Germinal center (tissue), 1 donor: ENCODE measurements around the gene HSBP1.
A peak's percentile ranks its signal among the peaks of the same experiment; 100 is the strongest.

Experiments used
- DNase-seq: peaks from one replicate; pipeline ENCODE4 v3.0.0; 2012; ENCODE audit warnings: mixed read lengths, low spot score

The HSBP1 gene

GRCh38 chr16:83803811-83804210 lies 4.0 kb upstream of the HSBP1 start:
- no peak for DNase-seq

GRCh38 chr16:83804366-83804765 lies 3.4 kb upstream of the HSBP1 start:
- DNase-seq, result no peak

- DNase-seq, result peak; percentile 65
Observed at GRCh38 chr16:83806036-83806435, 1.7 kb upstream of the HSBP1 start.

GRCh38 chr16:83806731-83807130 lies 1.0 kb upstream of the HSBP1 start:
- DNase-seq, result no peak

GRCh38 chr16:83807327-83807709 lies 460 bp upstream of the HSBP1 start:
- DNase-seq, result no peak

- no peak for DNase-seq
Observed at GRCh38 chr16:83808573-83809014, 816 bp downstream of the HSBP1 start.

GRCh38 chr16:83809092-83809491 lies 1.3 kb downstream of the HSBP1 start:
- DNase-seq, result no peak

- DNase-seq, result no peak
Observed at GRCh38 chr16:83810901-83811300, 3.1 kb downstream of the HSBP1 start.

GRCh38 chr16:83813823-83814658 lies 6.3 kb downstream of the HSBP1 start:
- DNase-seq, result no peak

- DNase-seq, result no peak
Observed at GRCh38 chr16:83814659-83814985, 6.8 kb downstream of the HSBP1 start.

- no peak for DNase-seq
Observed at GRCh38 chr16:83817022-83817421, 9.2 kb downstream of the HSBP1 start.

GRCh38 chr16:83818276-83818675 lies 10.5 kb downstream of the HSBP1 start:
- no peak for DNase-seq

GRCh38 chr16:83819361-83819760 lies 11.6 kb downstream of the HSBP1 start:
- DNase-seq, result no peak

GRCh38 chr16:83826146-83826913 lies 18.6 kb downstream of the HSBP1 start:
- DNase-seq, result peak; percentile 83

GRCh38 chr16:83830091-83830768 lies 22.5 kb downstream of the HSBP1 start:
- no peak for DNase-seq

GRCh38 chr16:83830769-83831455 lies 23.1 kb downstream of the HSBP1 start:
- no peak for DNase-seq

- DNase-seq, result no peak
Observed at GRCh38 chr16:83831456-83831987, 23.7 kb downstream of the HSBP1 start.

GRCh38 chr16:83833921-83834320 lies 26.1 kb downstream of the HSBP1 start:
- no peak for DNase-seq

GRCh38 chr16:83835586-83836566 lies 28.1 kb downstream of the HSBP1 start:
- no peak for DNase-seq

- DNase-seq, result no peak
Observed at GRCh38 chr16:83837566-83837965, 29.8 kb downstream of the HSBP1 start.

GRCh38 chr16:83838151-83838550 lies 30.4 kb downstream of the HSBP1 start:
- no peak for DNase-seq
